ENCODE measurements around the gene TRIOBP. TPM values are rescaled to one million over a fixed set of nuclear protein-coding genes. Genes with fewer than 3 reads are reported as not detected.
A peak's percentile ranks its signal among the peaks of the same experiment; 100 is the strongest.

Gene TRIOBP
- total RNA-seq, 1 donor from 2014 or later: 75.1 TPM

- TF ChIP-seq, protein P1, sequence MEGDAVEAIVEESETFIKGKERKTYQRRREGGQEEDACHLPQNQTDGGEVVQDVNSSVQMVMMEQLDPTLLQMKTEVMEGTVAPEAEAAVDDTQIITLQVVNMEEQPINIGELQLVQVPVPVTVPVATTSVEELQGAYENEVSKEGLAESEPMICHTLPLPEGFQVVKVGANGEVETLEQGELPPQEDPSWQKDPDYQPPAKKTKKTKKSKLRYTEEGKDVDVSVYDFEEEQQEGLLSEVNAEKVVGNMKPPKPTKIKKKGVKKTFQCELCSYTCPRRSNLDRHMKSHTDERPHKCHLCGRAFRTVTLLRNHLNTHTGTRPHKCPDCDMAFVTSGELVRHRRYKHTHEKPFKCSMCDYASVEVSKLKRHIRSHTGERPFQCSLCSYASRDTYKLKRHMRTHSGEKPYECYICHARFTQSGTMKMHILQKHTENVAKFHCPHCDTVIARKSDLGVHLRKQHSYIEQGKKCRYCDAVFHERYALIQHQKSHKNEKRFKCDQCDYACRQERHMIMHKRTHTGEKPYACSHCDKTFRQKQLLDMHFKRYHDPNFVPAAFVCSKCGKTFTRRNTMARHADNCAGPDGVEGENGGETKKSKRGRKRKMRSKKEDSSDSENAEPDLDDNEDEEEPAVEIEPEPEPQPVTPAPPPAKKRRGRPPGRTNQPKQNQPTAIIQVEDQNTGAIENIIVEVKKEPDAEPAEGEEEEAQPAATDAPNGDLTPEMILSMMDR (conservative IDR thresholded peaks at IDR 0.05; ENCODE audit: low read depth, low read length): no peak
Observed at GRCh38 chr22:37803639-37804351, 106.9 kb downstream of the TRIOBP start.

GRCh38 chr22:37804352-37804880 lies 107.6 kb downstream of the TRIOBP start:
- DNase-seq (ENCODE audit: low read depth): no peak
- H3K4me3 ChIP-seq (ENCODE audit: low read depth, low read length): peak overlapping the region; percentile 81
- TF ChIP-seq, protein P1 (conservative IDR thresholded peaks at IDR 0.05; ENCODE audit: low read depth, low read length): no peak

More at GRCh38 chr22:37803639-37804351, 106.9 kb downstream of the TRIOBP start:
- no peak overlapping the region for H3K4me3 ChIP-seq (ENCODE audit: low read depth, low read length)
- no peak for DNase-seq (ENCODE audit: low read depth)

DNA sequence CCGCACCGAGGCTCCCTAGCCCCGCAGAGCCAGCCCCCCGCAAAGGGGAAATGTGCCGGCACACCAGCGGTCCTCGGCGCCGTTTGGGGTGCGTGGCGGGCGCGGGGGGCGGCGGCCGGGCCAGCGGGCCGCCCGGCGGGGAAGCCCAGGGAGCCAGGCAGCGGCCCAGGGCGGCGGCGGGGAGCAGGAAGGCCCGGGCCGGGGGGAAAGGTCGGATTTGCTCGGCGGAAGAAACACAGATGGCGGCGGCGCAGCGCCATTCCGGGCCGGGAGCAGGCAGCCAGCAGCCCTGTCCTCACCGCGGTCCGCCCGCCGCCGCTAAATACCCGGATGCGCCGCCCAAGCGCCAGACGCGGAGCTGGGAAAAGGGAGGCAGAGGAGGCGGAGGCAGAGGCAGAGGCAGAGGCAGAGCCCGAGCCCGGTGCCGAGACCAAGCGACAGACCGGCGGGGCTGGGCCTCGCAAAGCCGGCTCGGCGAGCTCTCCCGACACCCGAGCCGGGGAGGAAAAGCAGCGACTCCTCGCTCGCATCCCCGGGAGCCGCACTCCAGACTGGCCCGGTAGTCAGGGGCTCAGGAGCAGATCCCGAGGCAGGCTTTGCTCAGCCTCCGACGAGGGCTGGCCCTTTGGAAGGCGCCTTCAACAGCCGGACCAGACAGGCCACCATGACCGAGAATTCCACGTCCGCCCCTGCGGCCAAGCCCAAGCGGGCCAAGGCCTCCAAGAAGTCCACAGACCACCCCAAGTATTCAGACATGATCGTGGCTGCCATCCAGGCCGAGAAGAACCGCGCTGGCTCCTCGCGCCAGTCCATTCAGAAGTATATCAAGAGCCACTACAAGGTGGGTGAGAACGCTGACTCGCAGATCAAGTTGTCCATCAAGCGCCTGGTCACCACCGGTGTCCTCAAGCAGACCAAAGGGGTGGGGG lies 108.3 kb downstream of the TRIOBP start:
- TF ChIP-seq, protein P1 (conservative IDR thresholded peaks at IDR 0.05; ENCODE audit: low read depth, low read length): no peak
- DNase-seq (ENCODE audit: low read depth): no peak
- peak overlapping the region; percentile 81 for H3K4me3 ChIP-seq (ENCODE audit: low read depth, low read length)

DNA sequence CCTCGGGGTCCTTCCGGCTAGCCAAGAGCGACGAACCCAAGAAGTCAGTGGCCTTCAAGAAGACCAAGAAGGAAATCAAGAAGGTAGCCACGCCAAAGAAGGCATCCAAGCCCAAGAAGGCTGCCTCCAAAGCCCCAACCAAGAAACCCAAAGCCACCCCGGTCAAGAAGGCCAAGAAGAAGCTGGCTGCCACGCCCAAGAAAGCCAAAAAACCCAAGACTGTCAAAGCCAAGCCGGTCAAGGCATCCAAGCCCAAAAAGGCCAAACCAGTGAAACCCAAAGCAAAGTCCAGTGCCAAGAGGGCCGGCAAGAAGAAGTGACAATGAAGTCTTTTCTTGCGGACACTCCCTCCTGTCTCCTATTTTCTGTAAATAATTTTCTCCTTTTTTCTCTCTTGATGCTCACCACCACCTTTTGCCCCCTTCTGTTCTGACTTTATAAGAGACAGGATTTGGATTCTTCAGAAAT lies 109.0 kb downstream of the TRIOBP start:
- H3K4me3 ChIP-seq (ENCODE audit: low read depth, low read length): peak overlapping the region; percentile 81

GRCh38 chr22:37806409-37807333 lies 109.8 kb downstream of the TRIOBP start:
- TF ChIP-seq, protein P1 (conservative IDR thresholded peaks at IDR 0.05; ENCODE audit: low read depth, low read length): peak; percentile 8
- no peak for DNase-seq (ENCODE audit: low read depth)
- H3K4me3 ChIP-seq (ENCODE audit: low read depth, low read length): peak overlapping the region; percentile 81

More for the DNA sequence above, 109.0 kb downstream of the TRIOBP start:
- DNase-seq (ENCODE audit: low read depth): no peak
- TF ChIP-seq, protein P1 (conservative IDR thresholded peaks at IDR 0.05; ENCODE audit: low read depth, low read length): no peak

All from epithelial cell of proximal tubule (primary cell).